Measurements from ENCODE around the gene RPTOR.
"Not testable (repeated sequence)": the region's sequence is repeated elsewhere in the genome, so short reads cannot be mapped to it uniquely, and the experiment has no call there.

The RPTOR gene

DNA sequence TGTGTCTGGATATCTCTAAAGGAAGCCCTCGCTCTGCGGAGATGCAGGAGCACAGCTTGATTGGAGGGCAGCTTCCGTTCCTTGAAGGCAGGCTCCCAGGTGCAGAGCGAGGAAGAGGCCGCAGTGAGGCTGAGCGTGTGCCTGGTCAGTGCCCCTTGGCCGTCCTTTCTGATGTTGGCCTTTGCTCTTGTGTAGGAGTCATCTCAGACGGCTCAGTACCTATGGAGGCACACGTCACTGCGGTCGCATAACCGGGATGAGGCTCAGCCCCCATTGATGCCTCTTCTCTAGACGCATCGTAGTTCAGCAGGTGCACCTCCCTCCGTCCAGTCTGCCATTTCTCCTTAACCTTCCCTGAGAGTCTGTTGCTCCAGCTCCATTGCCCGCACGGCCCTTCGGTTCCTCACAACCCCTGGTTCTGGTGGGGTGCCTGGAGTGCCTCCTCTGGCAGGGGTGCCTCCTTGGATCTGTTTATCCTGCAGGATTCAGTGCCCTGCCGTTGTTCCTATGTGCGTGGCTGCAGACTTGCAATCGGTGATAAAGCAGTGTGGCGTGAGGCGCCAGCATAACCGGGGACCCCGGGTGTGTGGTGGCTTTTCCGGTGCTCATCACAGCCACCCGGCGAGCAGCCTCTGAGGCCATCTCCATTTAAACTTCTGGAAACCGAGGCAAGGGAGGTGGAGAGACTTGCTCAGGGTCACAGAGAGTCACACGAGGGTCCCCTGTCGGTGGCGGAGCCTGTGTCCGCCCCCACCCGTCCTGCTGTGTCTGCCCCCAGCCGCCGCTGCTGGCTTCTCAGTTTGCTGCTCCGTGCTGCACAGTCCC is 258.2 kb downstream of the RPTOR start:
- DNase-seq, result no peak

DNA sequence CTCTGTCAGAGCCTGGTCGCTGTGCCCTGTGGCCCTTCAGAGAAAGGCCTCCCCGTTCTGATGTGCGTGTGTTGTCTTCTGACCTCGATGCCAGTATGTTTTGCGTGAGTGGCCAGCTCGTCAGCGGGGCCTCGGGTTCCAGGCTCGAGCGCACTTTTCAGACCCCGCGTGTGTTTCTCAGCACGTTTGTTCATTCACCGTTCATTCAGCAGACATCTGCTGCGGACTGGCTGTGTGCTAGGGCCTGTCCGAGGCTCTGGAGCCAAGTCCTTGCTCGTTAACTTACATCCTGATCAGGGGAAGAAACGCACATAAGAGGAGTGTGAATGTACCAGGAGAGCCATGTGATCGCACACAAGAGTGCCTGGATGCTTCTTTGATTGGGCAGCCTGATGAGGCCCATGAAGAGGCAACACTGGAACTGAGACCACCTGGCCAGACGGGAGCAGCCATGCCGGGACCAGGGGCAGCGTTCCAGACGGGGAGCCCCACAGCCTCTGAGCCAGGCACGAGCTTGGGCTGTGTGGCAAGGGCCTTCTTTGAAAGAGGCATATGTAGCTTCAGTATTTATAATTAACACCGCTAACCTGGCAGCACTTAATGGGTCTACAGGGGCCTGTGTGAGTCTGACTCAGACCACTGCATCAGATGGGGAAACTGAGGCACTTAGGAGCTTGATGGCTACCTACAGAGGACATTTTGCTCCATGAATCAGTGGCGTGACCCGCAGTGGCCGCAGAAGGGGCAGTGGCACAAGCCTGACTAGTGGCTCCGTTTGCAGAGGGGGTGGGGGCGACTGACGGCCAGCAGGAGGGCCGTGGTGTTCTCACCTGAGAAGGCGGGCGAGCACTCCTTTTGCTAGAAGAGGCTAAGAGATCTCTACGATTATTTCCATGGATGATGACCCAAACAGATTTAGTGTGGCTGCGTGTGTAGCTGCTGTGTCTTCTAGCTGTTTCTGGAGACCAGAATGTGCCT is 259.1 kb downstream of the RPTOR start:
- DNase-seq, result no peak

DNA sequence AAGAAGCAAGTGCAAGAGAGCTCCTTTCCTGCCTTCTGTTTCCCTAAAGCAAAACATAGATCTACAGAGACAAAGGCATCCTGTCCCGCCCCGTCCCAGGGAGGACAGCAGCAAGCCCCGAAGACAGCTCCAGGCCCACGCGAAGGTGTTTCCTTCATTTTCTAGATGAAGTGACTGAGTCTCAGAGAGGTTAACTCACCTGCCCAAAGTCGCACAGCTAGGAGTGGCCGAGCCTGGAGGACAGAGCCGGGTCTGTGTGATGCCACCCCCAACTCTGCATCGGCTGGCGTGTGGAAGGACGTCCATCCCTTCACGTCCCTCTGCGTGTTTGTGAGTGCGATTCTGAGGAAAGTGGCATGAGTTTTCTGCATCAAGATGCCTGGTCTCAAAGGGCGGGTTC is 259.8 kb downstream of the RPTOR start:
- no peak for DNase-seq

DNA sequence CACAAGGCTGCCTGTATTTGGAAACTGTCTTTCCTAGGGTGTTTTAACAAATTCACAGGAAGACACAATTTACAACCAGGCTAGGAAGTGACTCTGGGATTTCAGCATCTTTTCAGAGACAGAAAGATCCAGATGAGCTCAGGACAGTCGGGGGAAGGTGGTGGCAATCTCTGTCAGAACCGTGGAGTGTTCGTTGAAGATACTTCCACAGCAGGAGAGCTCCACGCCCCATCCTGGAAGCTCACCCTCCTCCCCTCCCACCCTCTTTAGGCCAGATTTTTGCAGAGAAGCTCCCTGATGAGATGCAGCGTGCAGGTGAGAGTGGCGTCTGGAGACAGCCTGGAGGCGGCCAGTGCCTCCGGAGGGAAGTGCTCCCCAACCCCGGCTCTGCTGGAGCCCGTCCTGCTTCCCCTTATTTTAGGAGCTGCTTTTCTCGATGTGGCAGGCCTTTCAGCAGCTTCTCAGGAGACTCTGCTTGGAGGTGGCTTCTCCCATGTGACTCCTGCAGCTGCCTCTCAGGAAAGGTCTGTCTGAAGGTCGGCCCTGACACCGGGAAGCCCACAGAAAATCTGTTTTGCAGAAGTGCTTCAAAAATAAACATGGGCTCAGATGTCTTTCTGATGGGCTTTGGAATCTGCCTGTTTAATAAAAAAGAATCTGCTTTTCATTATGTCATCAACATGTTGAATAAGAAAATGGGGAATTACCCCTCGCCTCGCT is 260.6 kb downstream of the RPTOR start:
- peak in 1 of 2 donors; percentile 24 for DNase-seq

DNA sequence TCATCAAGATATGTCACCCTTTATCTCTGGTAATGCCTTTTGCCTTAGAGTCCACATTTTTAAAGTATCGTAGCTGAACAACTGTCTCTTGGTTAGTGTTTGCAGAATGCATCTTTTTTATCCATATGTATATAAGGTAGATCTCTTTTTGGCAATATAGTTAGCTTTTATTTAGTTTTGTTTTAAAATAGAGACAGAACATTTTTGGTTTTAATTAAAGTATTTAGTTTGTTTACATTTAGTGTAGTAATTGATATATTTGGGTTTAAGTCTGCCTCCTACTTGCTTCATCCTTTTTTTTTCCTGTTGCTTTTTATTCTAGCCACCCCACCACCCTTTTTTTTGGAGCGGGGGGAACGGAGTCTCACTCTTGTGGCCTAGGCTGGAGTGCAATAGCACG is 262.4 kb downstream of the RPTOR start:
- DNase-seq, result no peak

DNA sequence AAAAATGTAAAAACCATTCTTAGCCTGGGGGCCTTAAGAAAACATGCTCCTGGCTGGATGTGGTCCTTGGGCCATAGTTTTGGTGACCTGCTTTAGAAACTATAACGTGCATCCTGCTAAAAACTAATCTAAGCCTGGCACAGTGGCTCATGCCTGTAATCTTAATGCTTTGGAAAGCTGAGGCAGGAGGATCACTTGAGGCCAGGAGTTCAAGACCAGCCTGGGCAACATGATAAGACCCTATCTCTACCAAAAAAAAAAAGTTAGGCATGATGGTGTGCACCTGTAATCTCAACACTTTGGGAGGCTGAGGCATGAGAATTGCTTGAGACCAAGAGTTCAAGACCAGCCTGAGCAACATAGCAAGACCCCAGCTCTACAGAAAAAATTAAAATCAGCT is 263.2 kb downstream of the RPTOR start:
- DNase-seq, result no peak

DNA sequence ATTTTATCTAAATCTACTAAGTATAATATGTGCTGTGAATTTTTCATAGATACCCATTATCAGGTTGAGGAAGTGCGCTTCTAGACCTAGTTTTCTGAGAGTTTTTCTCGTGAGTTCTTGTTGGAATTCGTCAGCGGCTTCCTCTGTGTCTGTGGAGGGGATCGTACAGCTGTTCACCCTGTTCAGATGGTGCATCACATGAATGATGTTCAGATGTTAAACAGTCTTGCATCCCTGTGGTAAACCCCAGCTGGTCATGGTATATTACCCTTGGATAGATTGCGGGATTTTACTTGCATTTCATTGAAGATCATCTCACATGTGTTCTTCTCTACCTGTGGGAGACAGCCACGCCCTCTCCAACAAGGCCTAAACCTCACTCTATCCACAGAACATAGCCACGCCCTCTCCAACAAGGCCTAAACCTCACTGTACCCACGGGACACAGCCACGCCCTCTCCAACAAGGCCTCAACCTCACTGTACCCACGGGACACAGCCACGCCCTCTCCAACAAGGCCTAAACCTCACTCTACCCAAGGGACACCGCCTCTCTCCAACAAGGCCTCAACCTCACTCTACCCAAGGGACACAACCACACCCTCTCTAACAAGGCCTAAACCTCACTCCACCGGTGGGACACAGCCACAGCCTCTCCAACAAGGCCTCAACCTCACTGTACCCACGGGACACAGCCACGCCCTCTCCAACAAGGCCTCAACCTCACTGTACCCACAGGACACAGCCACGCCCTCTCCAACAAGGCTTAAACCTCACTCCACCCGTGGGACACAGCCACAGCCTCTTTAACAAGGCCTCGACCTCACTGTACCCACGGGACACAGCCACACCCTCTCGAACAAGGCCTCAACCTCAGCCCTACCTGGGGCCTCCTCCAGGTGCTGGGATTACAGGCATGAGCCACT is 266.8 kb downstream of the RPTOR start:
- no peak for DNase-seq

DNA sequence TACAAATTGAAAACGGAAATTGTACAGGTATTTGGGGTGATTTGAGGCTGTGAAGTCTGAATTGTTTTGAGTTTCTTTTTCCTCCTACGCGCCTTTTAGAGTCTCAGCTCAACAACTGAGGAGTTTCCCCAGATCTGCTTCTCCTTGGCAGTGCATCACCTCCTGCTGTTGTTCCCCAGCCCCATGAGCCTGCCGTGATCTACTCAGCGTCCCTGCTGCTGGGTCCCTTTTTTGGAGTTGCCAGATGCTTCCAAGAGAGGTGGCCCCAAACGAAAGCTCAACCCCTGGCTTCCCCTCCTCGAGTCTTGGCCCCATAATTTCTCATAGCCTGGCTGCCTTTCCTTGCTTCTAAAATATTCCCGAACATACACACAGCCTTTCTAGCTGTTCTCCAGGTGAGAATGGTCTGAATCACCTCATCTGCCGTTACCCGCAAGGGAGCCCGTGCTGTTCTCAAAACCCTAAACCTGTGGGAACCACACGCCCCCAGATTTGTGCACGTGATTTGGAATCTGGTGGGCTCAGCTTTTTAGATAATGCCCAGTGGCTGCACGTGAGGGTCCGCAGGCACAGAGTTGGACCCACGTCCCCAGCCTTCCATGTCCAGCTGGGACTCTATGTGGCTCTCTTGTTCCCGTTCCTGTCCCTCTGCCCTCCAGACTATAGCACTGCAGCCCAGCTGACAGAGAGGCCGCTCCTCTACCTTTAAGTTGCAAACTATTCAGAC is 267.9 kb downstream of the RPTOR start:
- DNase-seq, result no peak

DNA sequence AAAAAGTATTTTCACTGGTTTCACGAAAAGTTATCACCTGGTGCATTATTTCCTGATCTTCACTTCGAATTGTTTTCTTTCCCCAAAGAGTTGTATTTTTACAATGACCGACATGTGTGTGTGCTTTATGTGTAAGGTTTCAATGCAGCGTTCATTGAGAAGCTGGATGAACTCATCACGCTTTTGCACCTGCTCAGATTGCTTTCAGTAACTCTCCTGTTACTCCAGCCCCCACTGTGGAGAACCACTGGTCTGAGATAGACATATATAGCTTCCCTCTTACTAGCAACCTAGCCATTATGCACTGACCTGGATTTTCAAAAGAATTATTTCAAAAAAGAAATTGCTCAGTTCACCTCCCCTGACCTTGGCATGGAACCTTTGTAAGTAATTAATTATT is 268.7 kb downstream of the RPTOR start:
- DNase-seq, result no peak

DNA sequence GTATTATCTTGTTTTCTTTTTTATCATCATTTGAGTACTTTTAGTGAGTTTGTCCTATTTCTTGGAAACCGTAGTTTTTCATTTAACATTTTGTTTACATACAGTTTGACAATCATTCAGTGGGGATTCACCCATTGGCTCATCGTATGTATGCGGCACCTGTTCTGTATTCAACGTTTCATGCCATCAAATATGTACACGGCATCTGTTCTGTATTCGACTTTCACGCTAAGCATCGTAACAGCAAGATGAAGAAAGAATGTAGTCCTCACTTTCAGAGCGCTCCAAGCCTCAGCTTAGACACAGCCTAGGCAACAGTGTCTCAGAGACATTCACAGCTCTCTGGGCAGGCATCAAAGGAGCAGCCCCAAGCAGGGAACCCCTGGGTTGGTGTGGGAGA is 269.9 kb downstream of the RPTOR start:
- DNase-seq, result no peak

DNA sequence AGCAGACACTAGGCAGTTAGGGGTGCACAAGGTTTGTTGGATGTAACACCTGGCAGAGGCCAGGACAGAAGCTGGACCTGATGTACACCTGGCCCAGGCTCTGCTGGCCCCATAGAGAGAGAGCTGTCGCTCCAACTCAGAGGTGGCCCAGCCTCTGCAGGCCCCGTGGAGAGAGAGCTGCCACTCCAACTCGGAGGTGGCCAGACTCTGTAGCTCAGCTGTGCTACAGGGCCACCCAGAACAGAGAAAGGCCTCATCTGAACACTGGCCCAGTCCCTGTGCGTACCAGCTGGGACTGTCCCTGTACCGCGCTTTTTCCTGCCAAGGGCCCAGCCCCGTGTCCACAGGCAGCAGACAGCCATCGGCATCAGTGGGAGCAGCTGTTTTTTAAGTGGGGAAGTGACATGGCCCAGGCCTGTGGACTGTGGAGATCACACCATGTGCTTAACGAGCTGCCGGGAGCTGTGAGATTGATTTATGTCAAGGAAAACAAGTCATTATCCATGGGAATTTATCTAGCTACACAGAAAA is 270.6 kb downstream of the RPTOR start:
- DNase-seq, result no peak

DNA sequence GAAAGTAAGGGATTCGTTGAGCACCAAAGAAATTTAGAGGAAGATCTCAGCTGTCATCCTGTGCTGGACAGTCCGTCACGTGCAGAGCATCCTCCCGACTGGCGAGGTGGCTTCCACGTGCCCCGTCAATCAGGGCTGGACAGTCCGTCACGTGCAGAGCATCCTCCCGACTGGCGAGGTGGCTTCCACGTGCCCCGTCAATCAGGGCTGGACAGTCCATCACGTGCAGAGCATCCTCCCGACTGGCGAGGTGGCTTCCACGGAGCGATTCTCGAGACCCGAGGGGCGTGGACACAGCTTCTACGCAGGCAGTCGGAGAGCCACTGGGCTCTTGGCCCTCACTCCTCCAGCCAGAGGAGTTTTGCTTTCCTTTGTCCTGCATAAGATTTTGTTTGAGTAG is 271.1 kb downstream of the RPTOR start:
- not testable (repeated sequence) for DNase-seq

DNA sequence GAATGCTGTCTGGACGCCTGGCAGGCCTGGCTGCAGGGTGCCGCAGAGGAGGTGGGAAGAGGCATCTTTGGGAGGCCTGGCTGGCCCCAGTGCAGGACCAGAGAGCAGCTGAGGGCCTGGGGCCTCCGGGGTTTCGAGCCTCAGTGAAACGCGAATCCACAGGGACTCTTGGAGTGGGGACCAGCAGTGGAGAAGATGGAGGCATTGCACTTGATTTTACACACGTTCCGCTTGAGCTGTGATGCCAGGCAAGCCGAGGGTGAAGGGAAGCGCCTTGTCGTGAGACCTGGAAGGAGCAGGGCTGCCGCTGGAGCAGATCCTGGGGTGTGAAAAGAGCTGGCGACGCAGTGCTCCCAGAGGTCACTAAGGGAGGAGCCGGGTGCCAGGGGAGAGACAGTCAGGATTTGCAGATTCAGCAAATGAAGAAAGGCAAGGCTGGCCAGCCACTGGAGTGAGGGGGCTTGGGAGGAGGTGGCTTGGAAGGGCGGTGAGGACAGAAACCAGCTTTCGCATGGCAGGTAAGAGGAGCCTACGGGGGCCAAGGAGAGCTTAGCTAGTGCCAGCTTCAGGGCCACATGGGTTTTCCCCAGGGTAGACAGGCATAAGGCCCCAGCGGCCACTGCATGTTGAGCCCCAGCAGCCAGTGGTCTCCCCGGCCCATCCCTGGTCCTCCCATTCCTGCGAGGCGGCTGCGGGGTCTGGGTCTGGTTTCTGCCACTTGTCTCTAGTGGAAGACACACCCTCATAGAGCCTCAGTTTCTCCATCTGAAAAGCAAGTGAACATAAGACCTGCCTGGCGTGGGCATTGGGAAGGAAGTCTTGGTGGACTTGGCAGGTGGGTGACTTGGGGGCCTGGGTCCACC is 271.8 kb downstream of the RPTOR start:
- no peak for DNase-seq

DNA sequence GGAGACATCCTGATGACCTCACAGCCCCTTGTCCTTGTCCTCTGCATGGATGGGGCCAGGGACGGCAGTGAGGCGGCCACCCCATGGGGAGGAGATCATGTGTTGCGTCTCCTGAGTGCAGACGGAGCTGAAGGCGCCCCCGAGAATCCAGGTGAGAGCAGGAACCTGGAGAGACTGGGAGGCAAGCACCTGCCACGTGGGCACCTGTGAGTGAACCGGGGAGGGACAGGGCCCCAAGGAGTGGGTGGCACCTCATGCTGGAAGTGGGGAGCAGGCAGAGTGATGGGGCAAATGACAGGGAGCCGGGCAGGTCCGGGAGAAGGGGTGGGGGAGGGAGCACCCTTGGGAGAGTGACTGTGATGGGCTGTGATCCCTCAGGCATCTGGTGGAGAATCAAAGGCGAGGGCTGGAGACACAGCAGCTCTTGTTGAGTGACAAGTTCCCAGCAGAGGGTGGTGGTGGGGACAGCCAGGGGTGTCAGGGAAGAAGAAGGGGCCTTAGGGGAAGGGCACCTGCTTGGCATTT is 272.7 kb downstream of the RPTOR start:
- no peak for DNase-seq

DNA sequence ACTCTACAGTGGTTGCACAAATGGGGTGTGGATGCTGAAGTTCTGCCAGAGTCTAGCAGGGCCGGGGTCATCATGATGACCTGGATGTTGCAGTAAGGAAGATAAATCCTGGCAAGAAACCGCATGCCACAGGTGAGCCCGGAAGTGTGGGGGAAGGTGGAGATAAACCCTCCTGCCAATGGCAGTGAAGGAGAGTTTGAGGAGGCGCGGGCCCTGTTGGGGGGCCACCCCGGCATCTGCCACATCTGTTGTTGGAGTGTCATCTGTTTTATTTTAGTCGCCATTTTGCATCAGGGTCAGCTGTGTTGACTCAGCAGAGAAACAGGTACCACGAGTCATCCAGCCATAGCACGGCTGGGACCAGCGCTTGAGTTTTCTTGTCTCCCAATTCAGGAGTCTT is 273.2 kb downstream of the RPTOR start:
- no peak for DNase-seq

DNA sequence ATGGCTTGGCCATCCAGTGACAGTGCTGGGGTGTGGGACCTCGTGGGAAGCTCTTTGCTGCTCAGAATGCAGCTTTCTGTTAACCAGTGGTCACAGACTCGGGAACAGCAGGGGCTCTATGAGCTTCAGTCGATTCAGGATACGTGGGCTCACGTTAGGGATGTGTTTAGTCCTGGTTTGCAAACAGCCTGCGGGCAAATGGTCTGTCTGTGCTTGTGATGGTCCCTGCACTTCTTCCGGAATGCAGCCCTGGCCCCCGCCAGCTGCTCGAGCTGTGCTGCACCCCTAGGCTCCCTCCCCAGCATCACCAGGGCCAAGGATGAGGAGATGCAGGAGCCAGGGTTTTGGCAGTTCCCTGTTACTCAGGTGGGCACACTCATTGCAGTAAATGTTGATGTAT is 274.2 kb downstream of the RPTOR start:
- no peak for DNase-seq

DNA sequence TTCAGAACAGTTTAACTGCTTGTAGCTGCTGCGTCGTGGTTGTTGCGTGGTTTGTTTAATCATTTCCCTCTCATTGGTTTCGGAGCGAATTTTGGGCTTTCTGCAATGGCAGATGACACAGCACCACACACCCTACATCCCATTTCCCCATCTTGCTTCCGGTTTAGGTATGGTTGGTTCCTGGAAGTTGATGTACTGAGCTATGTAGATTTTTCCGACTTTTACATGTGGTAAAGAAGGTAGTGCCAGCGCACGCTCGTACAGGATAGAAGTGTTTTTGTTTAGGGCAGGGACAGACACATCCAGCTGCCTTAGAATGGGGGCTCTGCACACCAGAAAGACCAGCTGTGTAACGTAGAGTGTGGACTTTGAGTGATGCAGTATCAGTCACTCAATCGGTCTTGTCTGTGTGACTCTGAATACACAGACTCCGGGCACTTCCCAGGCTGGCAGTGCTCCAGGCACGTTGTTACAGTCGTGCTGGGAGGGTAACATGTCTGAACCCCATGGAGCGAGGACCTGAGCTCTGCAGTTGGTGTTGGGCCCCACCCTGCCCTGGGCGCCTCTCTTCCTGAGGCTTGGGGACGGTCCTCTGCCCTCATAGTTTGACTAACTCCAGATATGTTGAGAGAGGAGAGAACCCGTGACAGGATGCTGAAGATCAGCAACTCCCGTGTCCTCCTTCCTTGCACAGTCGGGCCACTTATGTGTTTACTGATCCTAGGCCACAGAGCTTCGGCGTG is 275.0 kb downstream of the RPTOR start:
- peak; percentile 39 to 51 for DNase-seq

DNA sequence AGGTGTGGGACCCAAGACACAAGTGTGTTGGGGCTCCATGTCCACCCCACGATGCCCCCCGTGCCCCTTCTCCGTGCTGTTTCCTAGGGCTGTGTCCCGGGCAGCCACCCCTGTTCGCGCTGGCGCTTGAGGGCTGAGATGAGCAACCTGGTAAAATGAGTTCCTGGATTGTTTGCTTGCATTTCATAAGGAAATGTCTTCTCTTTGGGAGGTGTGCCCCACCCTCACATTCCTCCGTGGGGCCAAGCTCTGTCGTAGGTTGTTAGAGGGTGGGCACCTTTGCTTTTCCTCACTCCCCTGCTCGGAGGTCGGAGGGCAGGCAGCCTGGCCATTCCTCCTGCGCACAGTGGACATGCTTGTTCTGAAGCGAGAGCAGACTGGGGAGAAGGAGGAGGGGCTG is 275.7 kb downstream of the RPTOR start:
- no peak for DNase-seq

DNA sequence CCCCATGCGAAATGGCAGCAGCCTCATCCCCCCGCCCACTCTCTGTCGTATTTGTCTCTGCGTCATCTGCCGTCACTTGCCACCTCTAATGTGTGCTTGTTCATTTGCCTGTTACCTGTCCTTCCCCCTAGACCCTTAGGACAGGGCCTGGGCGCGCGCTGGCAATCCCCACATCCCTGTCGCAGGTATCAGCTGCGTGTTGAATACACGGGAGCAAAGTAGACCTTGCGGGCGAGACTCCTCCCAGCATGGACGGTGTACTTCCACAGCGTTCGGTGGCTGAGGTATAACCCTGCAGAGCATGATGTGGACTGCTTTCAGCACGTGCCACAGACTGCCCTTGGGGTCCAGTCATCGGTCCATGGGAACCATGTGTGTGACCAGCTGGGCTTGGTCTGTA is 276.9 kb downstream of the RPTOR start:
- no peak for DNase-seq
